Panc1 (cell line): ENCODE data around the gene DNAJB4. TPM values are rescaled to one million over a fixed set of nuclear protein-coding genes. Genes with fewer than 3 reads are reported as not detected.
A peak's percentile ranks its signal among the peaks of the same experiment; 100 is the strongest.

Experiments
- ATAC-seq: fragments of 200-7000 bp; cut with Tn5 transposase; 2 replicates; pipeline ENCODE4 v1.9.1; 2020; ENCODE audit warnings: mild to moderate bottlenecking, moderate library complexity
- BruUV-seq: library from RNA; stranded (reverse); fragments of 400-500 nt; replicated peaks from 2 replicates; lab custom pipeline; 2021; lab: Mats Ljungman, UMichigan
- CTCF ChIA-PET: fragments of 300-600 bp; sonication (Branson Sonifier 250); formaldehyde crosslinking; loops from one replicate; lab custom pipeline; 2022; ENCODE audit warnings: antibody characterized with exemption; lab: Charles Lee
- POLR2A ChIA-PET: fragments of 300-600 bp; sonication (Branson Sonifier 250); formaldehyde crosslinking; loops from one replicate; lab custom pipeline; 2022; ENCODE audit warnings: antibody characterized with exemption; lab: Charles Lee
- DNase-seq: peaks from one replicate; pipeline ENCODE4 v3.0.0-alpha.2; 2010; ENCODE audit warnings: low read depth, low spot score
- H3K27ac ChIP-seq: 2 replicates; pipeline ENCODE4 v1.5.1; 2011; ENCODE audit warnings: mild to moderate bottlenecking, low read length, inconsistent platforms
- H3K27me3 ChIP-seq: fragments of 200-500 bp; sonication (Bioruptor generic); 2 replicates; pipeline ENCODE4 v1.6.0; 2014; ENCODE audit warnings: low read length, inconsistent platforms; ENCODE audit not compliant: control insufficient read depth, insufficient read depth
- H3K36me3 ChIP-seq: fragments of 200-500 bp; sonication (Bioruptor generic); 2 replicates; pipeline ENCODE4 v1.5.1; 2014; ENCODE audit warnings: inconsistent platforms, mild to moderate bottlenecking, low read length, moderate library complexity; ENCODE audit not compliant: control insufficient read depth, insufficient read depth
- H3K4me1 ChIP-seq: 2 replicates; pipeline ENCODE4 v1.5.1; 2011; ENCODE audit warnings: inconsistent platforms, mild to moderate bottlenecking, low read length, moderate library complexity; ENCODE audit not compliant: control insufficient read depth, insufficient read depth
- H3K4me3 ChIP-seq, 2 experiments: 2 replicates each; pipeline ENCODE4 v1.5.1; 2011 to 2012; ENCODE audit warnings: low read depth in 2 of 2, low read length in 2 of 2, mild to moderate bottlenecking in 2 of 2, inconsistent platforms in 1 of 2, moderate library complexity in 1 of 2
- H3K9me3 ChIP-seq: fragments of 200-500 bp; sonication (Bioruptor generic); 2 replicates; pipeline ENCODE4 v1.5.1; 2014; ENCODE audit warnings: low read depth, mild to moderate bottlenecking, inconsistent platforms, low read length, moderate library complexity; ENCODE audit not compliant: control insufficient read depth, insufficient read depth
- POLR2AphosphoS5 ChIP-seq: IDR thresholded peaks from 2 replicates; pipeline ENCODE4 v1.6.1; 2012; ENCODE audit warnings: mild to moderate bottlenecking, low read depth, low read length, moderate library complexity
- SIN3A ChIP-seq: IDR thresholded peaks from 2 replicates; pipeline ENCODE4 v1.6.1; 2012; ENCODE audit warnings: low read depth, mild to moderate bottlenecking, low read length, moderate library complexity, borderline replicate concordance; ENCODE audit not compliant: insufficient read depth
- TCF7L2 ChIP-seq: IDR thresholded peaks from 2 replicates; pipeline ENCODE4 v1.6.1; 2011; ENCODE audit warnings: mild to moderate bottlenecking, low read depth, low read length, inconsistent platforms
- in situ Hi-C: cut with HindIII; loops from 2 replicates; pipeline ENCODE4 v1.10.0; 2016; ENCODE audit warnings: low sequenced_read_pairs, low pct_unique_long_range_greater_than_20kb
- intact Hi-C: fragments of 100-400 bp; cut with micrococcal nuclease; formaldehyde crosslinking; loops from one replicate; pipeline ENCODE4 v1.10.0; 2022; ENCODE audit not compliant: unreplicated experiment
- total RNA-seq: library from RNA; stranded (reverse); gene quantifications from one replicate; pipeline ENCODE4 v1.2.1, GENCODE V29; 2021; ENCODE audit not compliant: unreplicated experiment
- TF ChIP-seq, protein P1 (sequence below), 2 experiments: IDR thresholded peaks; 2 replicates each; pipeline ENCODE4 v1.6.1; 2011 to 2012; ENCODE audit warnings: low read depth in 2 of 2, control low read depth in 1 of 2, low read length in 1 of 2, mild to moderate bottlenecking in 1 of 2, moderate library complexity in 1 of 2; ENCODE audit not compliant: insufficient read depth in 1 of 2
- TF ChIP-seq, protein P2 (sequence below): fragments of 450-650 bp; IDR thresholded peaks from 2 replicates; pipeline ENCODE4 v1.5.1; 2017; ENCODE audit warnings: mild to moderate bottlenecking

The DNAJB4 gene
- total RNA-seq, 1 experiment from 2014 or later = 14.9 TPM

DNA sequence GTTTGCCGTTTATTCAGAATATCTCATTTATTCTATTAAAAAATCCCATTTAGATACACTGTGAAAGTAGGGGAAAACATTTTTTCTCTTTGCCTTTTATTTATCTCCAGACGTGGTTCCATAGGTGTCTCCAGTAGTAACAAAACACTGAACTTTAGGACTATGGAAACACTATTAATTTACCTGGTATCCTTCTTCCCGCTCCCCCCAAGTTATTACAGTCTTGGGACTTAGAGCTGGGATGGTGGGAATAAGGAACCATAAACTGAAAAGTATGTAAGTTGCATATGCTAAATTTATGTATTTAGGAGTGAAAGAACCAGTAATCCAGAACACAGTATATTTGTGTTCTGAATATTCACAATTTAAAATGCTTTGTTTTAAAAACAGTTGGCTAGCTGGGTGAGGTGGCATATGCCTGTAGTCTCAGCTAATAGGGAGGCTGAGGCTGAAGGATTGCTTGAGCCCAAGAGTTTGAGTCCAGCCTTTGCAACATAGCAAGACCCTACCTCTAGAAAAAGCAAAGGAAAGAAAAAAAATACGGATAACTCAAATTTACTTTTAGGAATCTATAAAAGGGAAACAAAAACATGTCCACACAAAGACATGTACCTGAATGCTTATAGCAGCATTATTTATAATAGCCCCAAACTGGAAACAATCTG, 3.1 kb downstream of the DNAJB4 start:
- Histone ChIP-seq H3K27ac (no peak overlapping the region), H3K36me3 (no peaks in the 10 kb centered on the region), H3K4me3 (no peak overlapping the region), H3K9me3 (no peaks in the 10 kb centered on the region), H3K27me3 (no peaks in the 10 kb centered on the region), H3K4me1 (peaks cover 18% of the 10 kb centered on the region)
- CTCF ChIA-PET = no interaction called here
- POLR2A ChIA-PET = no interaction called here
- in situ Hi-C loops (no loop called here), intact Hi-C loops (loop anchor here (10.0 kb wide), 1 partner anchor 97 kb away; no protein-coding TSS in a partner anchor)
- DNase-seq = no peak
- TF ChIP-seq TCF7L2 = no peak
- TF ChIP-seq, protein P1, sequence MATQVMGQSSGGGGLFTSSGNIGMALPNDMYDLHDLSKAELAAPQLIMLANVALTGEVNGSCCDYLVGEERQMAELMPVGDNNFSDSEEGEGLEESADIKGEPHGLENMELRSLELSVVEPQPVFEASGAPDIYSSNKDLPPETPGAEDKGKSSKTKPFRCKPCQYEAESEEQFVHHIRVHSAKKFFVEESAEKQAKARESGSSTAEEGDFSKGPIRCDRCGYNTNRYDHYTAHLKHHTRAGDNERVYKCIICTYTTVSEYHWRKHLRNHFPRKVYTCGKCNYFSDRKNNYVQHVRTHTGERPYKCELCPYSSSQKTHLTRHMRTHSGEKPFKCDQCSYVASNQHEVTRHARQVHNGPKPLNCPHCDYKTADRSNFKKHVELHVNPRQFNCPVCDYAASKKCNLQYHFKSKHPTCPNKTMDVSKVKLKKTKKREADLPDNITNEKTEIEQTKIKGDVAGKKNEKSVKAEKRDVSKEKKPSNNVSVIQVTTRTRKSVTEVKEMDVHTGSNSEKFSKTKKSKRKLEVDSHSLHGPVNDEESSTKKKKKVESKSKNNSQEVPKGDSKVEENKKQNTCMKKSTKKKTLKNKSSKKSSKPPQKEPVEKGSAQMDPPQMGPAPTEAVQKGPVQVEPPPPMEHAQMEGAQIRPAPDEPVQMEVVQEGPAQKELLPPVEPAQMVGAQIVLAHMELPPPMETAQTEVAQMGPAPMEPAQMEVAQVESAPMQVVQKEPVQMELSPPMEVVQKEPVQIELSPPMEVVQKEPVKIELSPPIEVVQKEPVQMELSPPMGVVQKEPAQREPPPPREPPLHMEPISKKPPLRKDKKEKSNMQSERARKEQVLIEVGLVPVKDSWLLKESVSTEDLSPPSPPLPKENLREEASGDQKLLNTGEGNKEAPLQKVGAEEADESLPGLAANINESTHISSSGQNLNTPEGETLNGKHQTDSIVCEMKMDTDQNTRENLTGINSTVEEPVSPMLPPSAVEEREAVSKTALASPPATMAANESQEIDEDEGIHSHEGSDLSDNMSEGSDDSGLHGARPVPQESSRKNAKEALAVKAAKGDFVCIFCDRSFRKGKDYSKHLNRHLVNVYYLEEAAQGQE (IDR thresholded peaks at IDR 0.05; ENCODE audit: insufficient read depth in 1 of 2, low read depth in 2 of 2, low read length in 1 of 2) = no peak
- TF ChIP-seq, protein P2, sequence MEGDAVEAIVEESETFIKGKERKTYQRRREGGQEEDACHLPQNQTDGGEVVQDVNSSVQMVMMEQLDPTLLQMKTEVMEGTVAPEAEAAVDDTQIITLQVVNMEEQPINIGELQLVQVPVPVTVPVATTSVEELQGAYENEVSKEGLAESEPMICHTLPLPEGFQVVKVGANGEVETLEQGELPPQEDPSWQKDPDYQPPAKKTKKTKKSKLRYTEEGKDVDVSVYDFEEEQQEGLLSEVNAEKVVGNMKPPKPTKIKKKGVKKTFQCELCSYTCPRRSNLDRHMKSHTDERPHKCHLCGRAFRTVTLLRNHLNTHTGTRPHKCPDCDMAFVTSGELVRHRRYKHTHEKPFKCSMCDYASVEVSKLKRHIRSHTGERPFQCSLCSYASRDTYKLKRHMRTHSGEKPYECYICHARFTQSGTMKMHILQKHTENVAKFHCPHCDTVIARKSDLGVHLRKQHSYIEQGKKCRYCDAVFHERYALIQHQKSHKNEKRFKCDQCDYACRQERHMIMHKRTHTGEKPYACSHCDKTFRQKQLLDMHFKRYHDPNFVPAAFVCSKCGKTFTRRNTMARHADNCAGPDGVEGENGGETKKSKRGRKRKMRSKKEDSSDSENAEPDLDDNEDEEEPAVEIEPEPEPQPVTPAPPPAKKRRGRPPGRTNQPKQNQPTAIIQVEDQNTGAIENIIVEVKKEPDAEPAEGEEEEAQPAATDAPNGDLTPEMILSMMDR = no peak
- no peak for TF ChIP-seq SIN3A
- TF ChIP-seq POLR2AphosphoS5 = no peak
- no peak for ATAC-seq
- TSS peak; percentile 7 for BruUV-seq

DNA sequence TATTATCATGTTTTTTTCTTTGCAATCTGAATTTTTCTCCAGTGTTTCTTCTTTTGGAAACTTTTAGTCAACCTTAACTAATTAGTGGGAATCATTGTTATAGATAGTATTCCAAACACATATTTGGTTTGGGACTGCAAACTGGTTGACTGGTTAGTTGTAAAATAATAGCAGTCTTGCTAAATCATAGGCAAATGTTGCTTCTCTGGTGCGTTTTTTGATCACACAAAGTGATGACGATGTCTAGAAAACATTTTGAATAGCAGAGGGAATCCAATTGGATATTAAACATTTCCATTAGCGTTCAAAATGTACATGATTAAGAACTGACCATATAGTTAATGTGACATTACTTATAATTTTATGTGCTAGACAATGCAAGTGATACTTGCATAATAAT, 4.5 kb downstream of the DNAJB4 start:
- in situ Hi-C loops = no loop called here

More for the DNA sequence above, 4.5 kb downstream of the DNAJB4 start:
- DNase-seq (no peak), ATAC-seq (no peak)
- ChIA-PET POLR2A (no interaction called here), CTCF (no interaction called here)
- BruUV-seq = no TSS peak
- Histone ChIP-seq H3K4me3 (no peak overlapping the region), H3K27ac (no peak overlapping the region), H3K27me3 (no peaks in the 10 kb centered on the region), H3K9me3 (no peaks in the 10 kb centered on the region), H3K4me1 (peaks cover 6% of the 10 kb centered on the region), H3K36me3 (no peaks in the 10 kb centered on the region; the same call in 1 of the 2 replicates)
- TF ChIP-seq, protein P1 (IDR thresholded peaks at IDR 0.05; ENCODE audit: insufficient read depth in 1 of 2, low read depth in 2 of 2, low read length in 1 of 2) = no peak
- intact Hi-C loops = loop anchor here (10.0 kb wide), 1 partner anchor 96 kb away; no protein-coding TSS in a partner anchor
